Muscle layer of colon (tissue), 2 donors: ENCODE results near the gene WRNIP1.
A peak's percentile ranks its signal among the peaks of the same experiment; 100 is the strongest.

Experiments used
- H3K27ac ChIP-seq: one replicate; pipeline ENCODE4 v1.7.0; 2013; ENCODE audit warnings: low read depth, mild to moderate bottlenecking, low read length, moderate library complexity
- H3K27me3 ChIP-seq, 2 donors: one replicate each; pipeline ENCODE4 v1.7.0; 2013; ENCODE audit warnings: low read length in 2 of 2, mild to moderate bottlenecking in 2 of 2; ENCODE audit not compliant: insufficient read depth in 2 of 2, control insufficient read depth in 1 of 2
- H3K36me3 ChIP-seq: one replicate; pipeline ENCODE4 v1.7.0; 2013; ENCODE audit warnings: mild to moderate bottlenecking, low read length; ENCODE audit not compliant: insufficient read depth
- H3K4me1 ChIP-seq: one replicate; pipeline ENCODE4 v1.7.0; 2013; ENCODE audit warnings: mild to moderate bottlenecking, low read length; ENCODE audit not compliant: insufficient read depth
- H3K4me3 ChIP-seq, 2 donors: one replicate each; pipeline ENCODE4 v1.7.0; 2013; ENCODE audit warnings: low read length in 2 of 2, low read depth in 1 of 2, mild to moderate bottlenecking in 1 of 2, moderate library complexity in 1 of 2
- H3K9ac ChIP-seq: one replicate; pipeline ENCODE4 v1.7.0; 2013; ENCODE audit warnings: low read length
- H3K9me3 ChIP-seq: one replicate; pipeline ENCODE4 v1.7.0; 2013; ENCODE audit warnings: mild to moderate bottlenecking, low read length
- donor health status: abdominal sarcoma.
- donor health status: Adenocarcinoma of cecum.

The WRNIP1 gene

DNA sequence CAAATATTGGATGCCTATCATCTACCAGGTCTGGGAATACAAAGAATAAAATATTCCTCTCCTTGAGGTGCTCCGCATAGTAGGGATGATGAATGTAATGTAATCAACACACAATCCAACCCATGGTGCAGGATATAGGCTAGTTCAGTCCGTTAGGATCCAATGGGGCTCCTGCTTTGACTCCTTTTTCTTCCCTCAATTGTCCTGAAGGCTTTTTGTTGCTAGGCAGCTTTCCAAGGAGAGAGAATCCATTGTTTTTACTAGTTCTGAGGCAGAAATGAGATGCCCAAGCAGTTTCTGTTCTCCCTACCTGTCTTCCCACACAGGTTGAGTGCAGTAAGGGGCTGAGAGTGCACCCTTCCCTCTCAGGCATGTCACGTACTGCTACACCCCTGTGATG lies 12.1 kb downstream of the WRNIP1 start:
- no peaks in the 10 kb centered on the region for H3K9me3 ChIP-seq
- no peaks in the 10 kb centered on the region for H3K27me3 ChIP-seq
- H3K36me3 ChIP-seq, result peaks cover 37% of the 10 kb centered on the region
- H3K4me1 ChIP-seq, result no peaks in the 10 kb centered on the region
- no peak overlapping the region for H3K27ac ChIP-seq
- H3K9ac ChIP-seq, result no peak overlapping the region
- H3K4me3 ChIP-seq, result no peak overlapping the region

DNA sequence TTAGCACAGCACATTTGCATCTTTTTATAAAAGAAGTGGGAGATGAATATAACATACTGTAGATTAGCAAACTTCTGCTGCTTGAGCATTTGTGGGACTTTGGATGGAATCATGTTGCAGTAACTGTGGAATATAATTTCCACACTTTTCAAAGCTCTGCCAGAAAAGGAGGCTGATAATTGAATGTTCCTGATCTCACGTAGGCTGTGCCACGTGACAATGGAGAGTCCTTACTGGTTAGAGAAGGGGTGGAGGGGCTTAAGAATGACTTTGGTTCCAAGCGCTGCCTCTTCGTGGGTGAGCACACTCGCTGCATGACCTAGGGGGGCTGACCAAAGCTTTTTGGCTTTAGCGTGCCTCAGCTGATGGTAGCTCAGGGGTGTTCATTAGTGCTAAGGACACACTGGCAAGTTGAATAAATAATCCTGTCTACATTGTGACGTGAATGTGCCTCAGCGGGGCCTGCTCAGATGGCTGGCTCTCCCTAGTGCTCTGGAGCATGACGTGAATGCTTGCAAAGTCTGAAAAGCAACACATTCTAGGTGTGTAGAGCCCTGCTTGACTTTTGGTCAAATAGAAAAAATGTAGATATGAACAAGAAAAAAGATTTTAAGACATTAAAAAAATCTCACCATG lies 15.0 kb downstream of the WRNIP1 start:
- Histone ChIP-seq H3K27me3 (no peaks in the 10 kb centered on the region), H3K4me1 (no peaks in the 10 kb centered on the region), H3K9ac (no peak overlapping the region), H3K36me3 (peaks cover 49% of the 10 kb centered on the region), H3K4me3 (no peak overlapping the region), H3K9me3 (no peaks in the 10 kb centered on the region), H3K27ac (no peak overlapping the region)

DNA sequence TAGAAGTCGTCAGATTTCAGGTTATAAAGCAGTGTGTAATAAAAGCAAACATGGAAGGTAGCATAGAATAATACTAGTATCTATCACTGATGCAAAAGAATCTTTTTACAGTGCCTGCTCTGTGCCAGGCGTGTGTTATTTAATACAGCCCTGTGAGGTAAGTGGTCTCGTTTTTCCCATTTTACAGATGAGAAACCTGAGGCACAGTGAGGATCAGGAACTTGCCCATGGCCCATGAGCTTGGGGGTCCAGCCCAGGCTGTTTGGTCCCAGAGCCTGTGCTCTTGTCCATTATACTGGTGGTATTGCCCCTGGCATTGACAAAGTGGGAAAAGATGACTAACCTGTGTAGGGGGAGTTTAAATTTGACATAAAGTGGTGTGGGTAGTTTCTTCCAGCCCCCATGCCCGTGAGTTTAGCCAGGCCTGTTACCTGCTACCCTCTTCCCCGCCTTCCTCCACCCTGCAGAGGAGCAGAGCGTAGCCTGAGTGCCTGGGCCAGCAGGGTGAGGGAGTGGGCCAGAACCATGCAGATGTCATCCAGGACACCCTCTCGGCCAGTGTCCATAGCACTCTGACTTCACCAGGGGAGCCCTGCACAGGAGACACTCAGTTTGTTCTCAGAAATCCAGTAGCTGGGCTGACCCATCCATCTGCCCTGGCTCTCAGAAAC lies 16.6 kb downstream of the WRNIP1 start:
- no peak overlapping the region for H3K27ac ChIP-seq
- H3K4me3 ChIP-seq, result no peak overlapping the region
- no peaks in the 10 kb centered on the region for H3K9me3 ChIP-seq
- no peaks in the 10 kb centered on the region for H3K27me3 ChIP-seq
- H3K4me1 ChIP-seq, result no peaks in the 10 kb centered on the region
- H3K9ac ChIP-seq, result no peak overlapping the region
- H3K36me3 ChIP-seq, result peaks cover 51% of the 10 kb centered on the region

DNA sequence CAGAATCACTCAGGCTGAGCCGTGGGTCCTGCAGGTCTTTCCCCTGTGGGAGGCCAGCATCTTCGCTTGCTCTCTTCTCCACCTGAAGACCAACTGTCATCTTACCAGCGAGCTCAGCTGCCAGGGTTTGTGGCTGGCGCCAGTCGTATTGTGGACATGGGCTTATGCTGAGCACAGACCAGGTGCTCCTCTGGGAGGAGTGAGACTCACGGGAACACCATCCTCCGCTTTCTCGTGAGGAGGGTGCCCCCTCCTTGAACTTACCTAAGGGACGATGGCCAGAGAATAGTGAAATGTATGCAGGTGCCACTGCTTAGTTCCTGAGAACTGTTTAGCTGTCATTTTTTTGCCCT lies 17.1 kb downstream of the WRNIP1 start:
- no peaks in the 10 kb centered on the region for H3K9me3 ChIP-seq
- no peak overlapping the region for H3K4me3 ChIP-seq
- no peak overlapping the region for H3K9ac ChIP-seq
- H3K36me3 ChIP-seq, result peaks cover 51% of the 10 kb centered on the region
- no peaks in the 10 kb centered on the region for H3K4me1 ChIP-seq
- no peaks in the 10 kb centered on the region for H3K27me3 ChIP-seq
- H3K27ac ChIP-seq, result no peak overlapping the region

DNA sequence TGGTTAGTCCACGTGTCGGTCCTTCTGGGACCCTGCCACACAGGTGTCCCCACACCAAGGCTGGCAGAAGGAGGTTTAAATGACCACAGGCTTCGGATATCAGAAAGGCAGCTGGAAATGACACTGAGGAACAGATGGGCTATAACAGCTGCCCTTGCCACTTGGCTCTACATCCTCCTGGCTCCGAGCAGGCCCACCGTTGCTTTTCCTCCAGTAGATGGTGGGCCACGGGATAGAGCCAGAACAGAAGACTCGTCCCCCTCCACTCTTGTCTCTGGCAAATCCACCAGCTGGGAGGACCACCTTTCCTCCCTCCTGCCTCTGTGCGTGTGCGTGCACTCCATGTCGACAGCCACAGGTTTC lies 17.6 kb downstream of the WRNIP1 start:
- no peak overlapping the region for H3K4me3 ChIP-seq
- no peaks in the 10 kb centered on the region for H3K4me1 ChIP-seq
- no peaks in the 10 kb centered on the region for H3K27me3 ChIP-seq
- no peak overlapping the region for H3K9ac ChIP-seq
- H3K36me3 ChIP-seq, result peaks cover 51% of the 10 kb centered on the region
- no peaks in the 10 kb centered on the region for H3K9me3 ChIP-seq
- H3K27ac ChIP-seq, result no peak overlapping the region

DNA sequence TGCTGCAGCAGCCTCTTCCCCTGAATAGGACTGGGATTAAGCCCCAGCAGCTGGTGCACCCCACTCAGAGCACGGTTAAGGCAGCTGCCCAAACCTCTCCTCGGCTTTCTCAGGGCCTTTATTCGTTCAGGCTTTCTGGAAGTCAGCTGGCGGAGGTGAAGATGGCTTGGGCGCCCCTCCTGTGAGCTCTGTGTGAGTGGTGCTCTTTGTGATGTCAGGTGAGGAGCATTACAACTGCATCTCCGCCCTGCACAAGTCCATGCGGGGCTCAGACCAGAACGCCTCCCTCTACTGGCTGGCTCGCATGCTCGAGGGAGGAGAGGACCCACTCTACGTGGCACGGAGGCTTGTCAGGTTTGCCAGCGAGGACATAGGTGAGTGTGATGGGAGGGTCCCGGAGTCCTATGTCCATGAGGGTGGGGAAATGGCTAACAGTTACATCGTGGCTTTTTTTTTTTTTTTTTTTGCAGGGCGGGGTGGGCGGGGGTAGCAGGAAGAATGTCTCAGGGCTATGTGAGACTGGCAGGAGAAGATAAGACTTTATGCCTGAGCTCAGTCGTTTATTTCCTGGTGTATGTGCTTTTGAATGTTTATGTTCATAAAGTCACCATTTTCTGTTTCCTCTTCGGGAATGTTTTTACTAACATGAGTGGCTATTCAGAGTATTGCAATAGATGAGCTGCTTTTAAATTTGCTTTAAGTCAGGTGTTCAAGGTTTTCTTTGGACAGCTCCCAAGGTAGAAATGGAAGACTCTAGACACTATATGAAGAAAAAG lies 18.2 kb downstream of the WRNIP1 start:
- Histone ChIP-seq H3K27ac (no peak overlapping the region), H3K4me1 (no peaks in the 10 kb centered on the region), H3K36me3 (peaks cover 51% of the 10 kb centered on the region), H3K4me3 (no peak overlapping the region), H3K9ac (no peak overlapping the region), H3K9me3 (no peaks in the 10 kb centered on the region), H3K27me3 (no peaks in the 10 kb centered on the region)

DNA sequence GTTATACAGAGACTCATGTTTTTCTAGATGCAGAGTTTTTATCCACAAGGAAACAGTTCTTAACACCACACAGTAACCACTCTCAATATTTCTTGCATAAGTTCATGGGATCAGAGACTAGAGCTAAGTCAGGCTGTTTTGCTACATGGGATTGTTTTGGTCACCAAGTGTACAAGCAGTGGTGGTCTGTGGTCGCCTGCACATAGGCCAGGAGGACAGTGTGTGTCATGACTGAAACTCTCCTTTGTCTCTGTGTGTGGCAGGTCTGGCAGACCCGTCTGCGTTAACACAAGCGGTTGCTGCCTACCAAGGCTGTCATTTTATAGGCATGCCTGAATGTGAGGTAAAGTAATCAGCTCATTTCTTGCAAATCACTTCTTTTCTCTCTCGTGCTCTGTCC lies 18.9 kb downstream of the WRNIP1 start:
- Histone ChIP-seq H3K4me1 (no peaks in the 10 kb centered on the region), H3K27me3 (no peaks in the 10 kb centered on the region), H3K9ac (no peak overlapping the region), H3K9me3 (no peaks in the 10 kb centered on the region), H3K36me3 (peaks cover 50% of the 10 kb centered on the region), H3K4me3 (no peak overlapping the region), H3K27ac (no peak overlapping the region)

DNA sequence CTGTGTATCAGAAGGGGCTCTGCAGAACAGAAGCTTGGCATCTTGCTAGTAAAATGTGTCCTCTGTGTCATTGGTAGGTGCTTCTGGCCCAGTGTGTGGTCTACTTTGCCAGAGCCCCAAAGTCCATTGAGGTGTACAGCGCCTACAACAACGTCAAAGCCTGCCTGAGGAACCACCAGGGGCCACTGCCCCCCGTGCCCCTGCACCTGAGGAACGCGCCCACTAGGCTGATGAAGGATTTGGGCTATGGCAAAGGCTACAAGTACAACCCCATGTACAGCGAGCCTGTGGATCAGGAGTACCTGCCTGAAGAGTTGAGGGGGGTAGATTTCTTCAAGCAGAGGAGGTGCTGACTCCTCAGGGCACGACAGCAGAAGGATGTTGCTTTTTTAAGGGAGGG lies 19.7 kb downstream of the WRNIP1 start:
- Histone ChIP-seq H3K4me3 (no peak overlapping the region), H3K9me3 (no peaks in the 10 kb centered on the region), H3K4me1 (peaks cover under 1% of the 10 kb centered on the region), H3K36me3 (peaks cover 42% of the 10 kb centered on the region), H3K9ac (no peak overlapping the region), H3K27me3 (no peaks in the 10 kb centered on the region), H3K27ac (no peak overlapping the region)

DNA sequence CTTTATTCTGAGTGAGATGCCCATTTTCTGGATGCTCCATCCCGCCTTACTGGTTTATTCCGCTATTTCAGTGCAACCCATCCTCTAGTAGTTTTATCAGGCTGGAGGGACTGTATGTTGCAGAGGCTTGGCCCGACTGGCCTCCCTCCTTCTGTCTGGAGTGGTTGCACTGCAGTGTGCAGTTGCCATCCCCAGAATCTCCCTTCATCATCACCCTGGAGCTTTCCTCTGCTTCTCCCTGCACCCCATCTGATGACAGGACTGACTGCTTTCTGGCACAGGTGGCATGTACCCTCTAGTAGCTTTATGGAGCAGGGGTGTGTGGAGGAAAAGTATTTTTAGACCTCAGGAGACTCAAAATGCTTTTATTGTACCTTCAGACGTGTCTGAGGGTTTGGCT lies 21.1 kb downstream of the WRNIP1 start:
- no peak overlapping the region for H3K4me3 ChIP-seq
- H3K36me3 ChIP-seq, result peaks cover 29% of the 10 kb centered on the region
- no peaks in the 10 kb centered on the region for H3K27me3 ChIP-seq
- no peak overlapping the region for H3K27ac ChIP-seq
- H3K4me1 ChIP-seq, result peaks cover 13% of the 10 kb centered on the region
- H3K9me3 ChIP-seq, result no peaks in the 10 kb centered on the region
- H3K9ac ChIP-seq, result no peak overlapping the region

DNA sequence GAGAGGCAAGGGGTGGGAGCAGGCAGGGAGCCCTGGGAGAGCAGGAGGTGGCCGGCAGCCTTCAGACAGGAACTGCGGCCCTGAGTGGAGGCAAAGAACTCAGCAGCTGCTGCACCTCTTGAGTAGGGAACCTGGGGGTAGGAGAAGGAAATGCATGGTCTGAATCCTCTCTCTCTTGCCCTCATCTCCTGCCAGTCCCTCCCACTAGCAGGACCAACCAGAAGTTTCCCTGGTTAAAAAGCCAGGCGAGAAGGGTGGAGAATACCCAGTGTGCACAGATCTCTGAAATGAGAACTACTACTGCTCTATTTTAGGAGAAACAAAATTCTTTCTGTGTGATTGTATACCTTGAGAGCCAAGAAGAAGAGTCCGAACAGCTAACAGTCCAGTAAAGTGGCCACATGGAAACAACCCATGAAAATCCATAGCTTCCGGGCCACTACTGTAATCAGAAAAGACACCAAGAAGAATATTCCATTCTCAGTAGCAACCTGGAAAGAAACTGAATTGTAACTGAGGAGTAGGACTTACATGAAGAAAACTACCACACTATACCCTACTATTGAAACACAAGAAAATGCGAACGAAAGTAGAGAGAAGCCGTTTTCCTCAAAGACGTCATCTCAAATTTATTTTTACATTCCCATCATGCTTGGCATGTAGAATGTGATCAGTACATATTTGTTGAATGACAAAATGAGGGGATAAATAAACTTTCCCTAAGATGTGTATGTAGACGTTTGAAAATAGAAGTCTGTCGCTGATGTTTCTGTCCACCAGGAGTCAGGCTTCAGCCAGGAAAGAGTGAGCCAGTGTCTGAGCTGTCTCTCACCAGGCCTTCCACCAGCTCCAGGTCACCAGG lies 25.6 kb downstream of the WRNIP1 start:
- Histone ChIP-seq H3K4me3 (no peak overlapping the region), H3K9ac (peak overlapping the region; percentile 17), H3K27ac (peak overlapping the region; percentile 35), H3K9me3 (no peaks in the 10 kb centered on the region), H3K4me1 (peaks cover 18% of the 10 kb centered on the region), H3K36me3 (no peaks in the 10 kb centered on the region), H3K27me3 (no peaks in the 10 kb centered on the region)

DNA sequence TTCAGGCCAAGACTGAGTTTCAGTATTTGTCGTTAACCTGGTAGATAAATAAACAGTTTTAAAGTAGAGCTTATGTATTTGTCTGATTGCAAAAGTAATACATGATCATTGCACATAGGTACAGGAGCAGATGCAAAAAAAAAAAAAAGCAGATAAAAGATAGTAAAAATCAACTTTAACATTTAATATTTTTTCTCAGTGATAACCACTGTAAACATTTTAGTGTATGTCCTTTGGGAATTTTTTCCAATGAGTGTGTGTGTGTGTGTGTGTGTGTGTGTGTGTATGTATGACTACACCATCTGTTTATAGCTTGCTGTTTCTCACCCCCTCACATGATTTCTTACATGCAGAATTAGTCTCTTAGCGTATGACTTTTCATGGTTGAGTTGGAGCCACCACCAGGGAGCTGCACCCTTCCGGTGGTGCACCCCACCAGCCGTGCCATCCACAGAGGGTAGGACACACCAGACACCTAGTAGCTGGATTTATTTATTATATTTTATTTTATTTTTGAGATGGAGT lies 26.3 kb downstream of the WRNIP1 start:
- Histone ChIP-seq H3K27me3 (no peaks in the 10 kb centered on the region), H3K4me1 (peaks cover 18% of the 10 kb centered on the region), H3K9me3 (no peaks in the 10 kb centered on the region), H3K4me3 (no peak overlapping the region), H3K36me3 (no peaks in the 10 kb centered on the region), H3K27ac (peak overlapping the region; percentile 35), H3K9ac (peak overlapping the region; percentile 17)
